Stimulated activated CD4-positive, alpha-beta T cell treated with anti-CD3 and anti-CD28 coated beads, Interleukin-2, amount 100 ng/mL, for 4 hours (primary cell): ENCODE results near the gene STK32C.

ENCODE experiments used
- DNase-seq: peaks from one replicate; pipeline ENCODE4 v3.0.0-alpha.2; 2020; ENCODE audit warnings: low read depth

STK32C gene

DNA sequence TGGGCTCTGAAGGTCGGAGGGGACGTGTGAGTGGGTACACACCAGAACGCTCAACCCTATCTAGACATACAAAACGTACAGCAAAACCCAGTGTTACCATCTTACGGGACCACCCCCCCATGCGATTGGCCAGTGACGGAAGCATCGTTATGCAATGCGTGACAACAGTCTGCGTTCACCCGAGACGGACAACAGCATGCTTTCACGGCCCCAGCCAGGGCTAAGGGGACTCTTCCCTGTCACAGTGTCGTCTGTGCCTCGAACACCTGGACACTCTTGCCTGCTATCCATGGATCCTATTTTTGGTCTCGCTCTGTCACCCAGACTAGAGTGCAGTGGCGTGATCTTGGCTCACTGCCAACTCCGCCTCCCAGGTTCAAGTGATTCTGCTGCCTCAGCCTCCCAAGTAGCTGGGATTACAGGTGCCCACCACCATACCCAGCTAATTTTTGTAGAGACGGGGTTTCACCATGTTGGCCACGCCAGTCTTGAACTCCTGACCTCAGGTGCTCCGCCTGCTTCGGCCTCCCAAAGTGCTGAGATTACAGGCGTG, 97.7 kb downstream of the STK32C start:
- DNase-seq: no peak

- no peak for DNase-seq
These were observed 98.6 kb downstream of the STK32C start for GRCh38 chr10:132209130-132209529.

GRCh38 chr10:132208462-132209050, 99.2 kb downstream of the STK32C start:
- DNase-seq: no peak

DNA sequence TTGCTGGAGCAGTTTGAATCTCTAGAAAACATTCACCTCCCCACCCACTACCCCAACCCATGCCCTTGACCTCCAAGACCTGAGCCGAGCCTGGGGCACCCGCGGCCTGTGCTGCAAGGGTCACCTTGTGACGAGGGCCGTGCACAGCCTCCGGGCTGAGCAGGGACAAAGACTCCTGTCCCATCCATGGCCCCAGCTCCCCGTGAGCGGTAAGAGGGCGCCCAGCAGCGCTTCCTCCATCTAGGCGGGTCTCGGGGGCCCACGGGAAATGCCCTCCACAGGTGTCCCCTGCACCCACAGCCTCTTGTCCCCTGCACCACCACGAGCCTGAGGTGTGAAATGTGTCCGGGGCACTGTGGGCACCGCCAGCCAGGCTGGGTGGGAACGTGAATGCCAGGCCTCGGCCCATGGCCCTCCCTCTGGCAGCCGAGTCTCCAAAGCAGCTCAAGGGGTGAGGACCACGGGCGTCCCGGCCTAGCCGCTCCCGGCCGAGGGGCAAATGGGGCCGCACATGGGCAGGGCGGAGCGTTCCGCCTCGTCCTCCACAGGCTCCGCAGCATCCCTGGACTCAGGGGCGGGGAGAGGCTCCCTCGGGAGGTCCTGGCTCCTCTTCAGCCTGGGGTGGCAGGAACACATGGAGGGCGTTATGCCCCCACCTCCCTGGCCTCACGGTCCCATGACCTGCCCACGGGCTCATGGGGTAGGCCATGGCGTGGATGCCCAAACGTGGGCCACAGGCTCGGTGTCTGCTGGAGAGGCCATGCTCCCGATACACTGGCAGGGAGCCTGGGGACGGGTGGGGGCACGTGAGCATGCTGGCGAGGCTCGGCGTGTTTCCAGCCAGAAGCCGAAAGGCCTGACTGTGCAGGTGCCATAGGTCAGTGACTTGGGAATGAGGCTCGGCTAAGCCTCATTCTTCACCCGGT, 100.0 kb downstream of the STK32C start:
- DNase-seq: no peak

DNA sequence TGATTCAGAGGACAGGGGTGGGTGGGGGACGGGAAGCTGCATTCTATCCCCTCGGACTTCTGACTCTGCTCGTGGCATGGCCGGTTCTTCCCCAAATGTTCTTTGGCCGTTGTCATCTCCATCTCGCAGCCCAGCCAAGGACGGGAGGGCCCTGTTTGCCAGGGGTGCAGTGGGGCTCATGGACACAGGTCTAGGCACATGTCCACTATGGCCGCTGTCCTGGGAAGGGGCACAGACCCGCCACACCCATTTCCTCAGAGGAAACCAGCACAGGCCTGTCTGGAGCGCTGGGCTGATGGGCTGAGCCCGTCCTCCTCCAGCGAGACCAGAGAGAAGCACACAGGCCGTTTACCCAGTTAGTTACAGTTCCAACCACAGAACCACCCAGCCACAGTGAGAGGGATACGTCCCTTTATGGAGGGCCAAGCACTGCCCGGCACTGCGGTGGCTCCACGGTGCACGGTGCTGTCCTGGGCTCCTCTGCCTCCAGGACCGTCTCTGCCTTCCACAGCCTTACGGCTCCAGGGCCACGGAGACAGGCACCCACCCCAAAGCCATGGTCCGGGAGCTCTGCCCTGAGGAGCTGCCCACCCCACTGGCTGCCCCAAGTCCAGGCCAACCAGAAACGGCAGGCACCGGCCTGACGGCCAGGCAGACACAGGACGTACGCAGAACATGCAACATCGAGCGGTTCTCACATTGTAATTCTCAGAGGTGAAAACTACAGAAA, 100.8 kb downstream of the STK32C start:
- DNase-seq: no peak

DNA sequence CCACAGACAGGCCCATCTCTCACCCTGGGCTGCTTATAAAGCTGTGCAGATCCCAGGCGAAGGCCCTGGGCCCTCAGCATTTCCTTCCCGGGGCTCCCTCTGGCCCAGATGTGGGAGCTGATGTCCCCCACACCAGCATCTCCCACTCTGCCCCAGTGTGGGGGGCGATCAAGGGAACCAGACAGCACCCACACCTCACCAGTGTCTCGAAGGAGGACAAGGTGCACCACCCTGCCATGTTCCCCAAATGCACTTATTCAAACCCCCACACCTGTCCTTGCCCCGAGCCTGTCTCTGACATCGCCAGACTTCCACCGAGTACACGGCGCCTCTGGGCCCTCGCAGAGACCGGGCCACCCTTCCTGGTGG, 101.4 kb downstream of the STK32C start:
- DNase-seq: no peak

GRCh38 chr10:132205650-132206376, 101.9 kb downstream of the STK32C start:
- no peak for DNase-seq

GRCh38 chr10:132204781-132205473, 102.8 kb downstream of the STK32C start:
- no peak for DNase-seq

DNA sequence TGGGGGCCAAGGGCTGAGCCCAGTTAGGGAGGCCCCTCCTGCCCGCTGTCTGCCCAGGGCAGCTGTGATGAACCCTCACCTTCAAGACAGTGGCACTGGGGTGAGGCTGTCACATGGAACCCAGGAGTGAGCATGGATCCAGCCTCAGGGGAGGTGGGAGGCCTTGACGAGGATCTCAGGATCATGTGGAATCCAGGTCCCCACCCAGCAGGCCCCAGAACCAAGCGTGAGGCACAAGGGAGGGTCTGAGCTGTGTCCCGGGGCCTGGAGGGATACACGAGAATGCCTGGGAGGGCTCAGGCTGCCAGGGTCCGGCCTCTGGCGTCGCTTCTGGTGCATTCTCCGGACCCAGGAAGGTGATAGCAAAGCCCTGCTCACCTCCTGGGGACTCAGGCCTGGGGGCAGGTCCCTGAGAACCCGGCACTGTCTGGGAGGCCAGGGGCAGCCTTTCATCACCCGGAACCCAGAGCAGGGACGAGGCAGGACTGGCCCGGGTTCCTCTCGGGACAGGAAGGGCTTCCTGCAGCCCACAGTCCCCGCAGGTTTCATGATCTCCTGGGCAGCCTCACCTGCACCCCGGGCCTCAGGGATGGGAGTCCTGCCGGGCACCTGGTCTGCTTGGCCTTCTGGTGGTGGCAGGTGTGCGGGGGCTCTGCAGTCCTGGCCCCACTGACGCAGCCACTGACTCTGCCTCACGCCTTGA, 103.5 kb downstream of the STK32C start:
- no peak for DNase-seq

DNA sequence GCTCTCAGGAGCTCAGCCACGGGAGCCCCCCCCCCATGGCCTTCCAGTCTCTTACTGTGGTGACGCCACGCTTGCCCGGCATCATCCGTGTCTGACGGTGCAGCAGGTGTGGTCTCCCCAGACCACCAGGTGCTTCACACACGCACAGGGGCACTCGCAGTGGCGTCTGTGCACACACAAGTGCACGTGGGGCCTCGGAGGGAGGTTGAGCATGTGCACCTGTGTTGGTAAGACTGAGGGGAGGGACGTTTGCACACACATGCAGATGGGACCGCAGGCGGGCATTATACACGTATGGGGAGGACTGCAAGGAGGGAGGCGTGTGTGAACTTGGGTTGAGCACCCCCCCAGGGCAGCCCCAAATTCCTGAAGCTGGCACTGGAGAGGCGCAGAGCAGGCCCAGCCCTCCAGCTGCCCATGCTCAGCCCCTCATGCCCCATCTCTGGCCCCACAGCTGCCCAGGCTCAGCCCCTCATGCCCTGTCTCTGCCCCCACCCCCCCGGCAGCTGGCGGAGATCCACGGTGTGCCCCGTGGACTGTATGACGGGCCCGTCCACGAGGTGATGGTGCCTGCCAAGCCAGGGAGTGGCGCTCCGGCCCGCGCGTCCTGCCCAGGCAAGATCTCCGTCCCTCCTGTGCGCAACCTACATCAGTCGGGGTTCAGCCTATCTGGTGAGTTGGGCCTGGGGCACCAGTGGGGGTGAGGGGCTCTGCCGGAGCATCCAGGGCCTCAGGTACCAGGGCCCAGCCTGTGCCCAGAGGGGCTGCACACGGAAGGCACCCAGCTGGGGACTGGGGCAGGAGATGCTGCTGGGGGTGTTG, 104.3 kb downstream of the STK32C start:
- no peak for DNase-seq

- DNase-seq: no peak
These were observed 105.4 kb downstream of the STK32C start for GRCh38 chr10:132202070-132202970.

GRCh38 chr10:132201111-132201969, 106.4 kb downstream of the STK32C start:
- DNase-seq: no peak

DNA sequence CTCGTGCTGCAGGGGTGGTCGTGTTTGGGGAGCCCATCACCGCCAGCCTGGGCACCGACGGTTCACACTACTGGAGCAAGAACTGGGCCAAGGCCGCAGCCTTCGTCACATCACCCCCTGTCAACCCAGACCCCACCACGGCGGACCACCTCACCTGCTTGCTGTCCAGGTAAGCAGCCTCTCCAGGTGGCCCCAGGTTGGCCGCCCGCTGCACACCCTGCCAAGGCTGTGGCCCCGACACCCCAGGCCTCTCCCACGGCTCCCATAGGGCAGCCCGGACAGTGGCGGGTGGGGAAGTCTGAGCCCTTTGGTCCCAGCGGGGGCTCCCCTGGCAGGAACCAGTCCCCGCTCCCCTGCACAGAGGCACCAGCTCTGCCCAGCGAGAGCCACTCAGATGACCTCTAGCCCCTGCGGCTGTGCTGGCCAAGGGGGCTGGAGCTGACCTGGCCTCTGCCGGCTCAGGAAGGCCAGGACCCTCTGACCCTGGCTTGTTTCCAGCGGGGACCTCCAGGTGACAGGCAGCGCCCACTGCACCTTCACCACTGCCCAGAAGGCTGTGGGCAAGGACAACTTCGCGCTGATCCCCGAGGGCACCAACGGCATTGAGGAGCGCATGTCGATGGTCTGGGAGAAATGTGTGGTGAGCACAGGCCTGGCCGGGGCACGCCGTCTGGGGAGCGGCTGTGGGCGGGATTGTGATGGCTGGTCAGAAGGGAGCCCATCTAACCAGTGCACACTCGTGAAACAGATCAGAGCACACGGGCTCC, 107.2 kb downstream of the STK32C start:
- no peak for DNase-seq

DNA sequence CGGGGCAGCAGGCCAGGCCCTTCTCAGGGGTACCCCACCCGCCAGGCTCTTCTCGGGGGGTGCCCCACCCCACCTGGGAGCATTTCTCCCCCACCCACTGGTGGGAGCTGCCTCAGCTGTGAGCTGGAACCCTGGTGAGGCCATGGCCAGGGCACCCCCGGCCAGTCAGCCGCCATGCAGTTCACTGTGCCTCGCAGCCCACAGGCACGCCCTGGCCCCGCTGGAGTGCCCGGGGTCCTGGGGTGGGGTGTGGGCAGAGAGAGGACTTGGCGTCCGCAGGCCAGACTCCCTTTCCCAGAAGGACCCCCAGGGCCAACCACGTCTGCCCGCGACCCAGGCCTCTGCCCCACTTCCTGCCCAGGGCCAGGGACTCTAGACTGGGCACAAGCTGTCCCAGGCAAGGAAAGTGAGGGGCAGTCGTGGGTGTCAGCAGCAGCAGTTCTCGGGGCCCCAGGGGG, 107.9 kb downstream of the STK32C start:
- DNase-seq: no peak

DNA sequence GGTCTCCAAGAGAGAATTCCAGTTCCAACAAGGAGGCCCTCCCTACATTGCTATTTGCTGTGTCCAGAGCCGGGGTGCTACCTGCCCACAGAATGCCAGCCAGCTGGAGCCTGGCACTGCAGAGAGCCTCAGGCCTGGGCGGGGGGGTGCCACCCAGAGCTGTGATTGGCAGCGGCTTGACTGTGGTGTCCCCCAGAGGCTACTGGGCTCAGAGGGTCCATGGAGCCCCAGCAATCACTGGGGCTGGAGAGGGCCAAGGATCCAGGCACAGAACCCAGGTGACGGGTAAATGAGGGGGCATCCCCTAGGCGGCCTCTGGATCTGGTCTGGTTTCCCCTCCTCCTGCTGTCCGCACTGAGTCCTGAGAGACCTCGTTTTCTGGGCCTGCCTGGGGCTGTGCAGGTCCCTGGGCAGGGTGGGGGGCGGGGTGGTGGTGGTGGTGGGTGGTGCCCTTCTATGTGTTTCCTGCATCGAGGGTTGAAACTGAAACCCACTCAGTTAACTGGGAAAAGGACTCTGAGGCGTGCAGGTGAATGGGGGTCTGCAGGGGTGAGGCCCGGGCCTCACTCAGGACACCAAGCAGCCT, 108.4 kb downstream of the STK32C start:
- DNase-seq: no peak

DNA sequence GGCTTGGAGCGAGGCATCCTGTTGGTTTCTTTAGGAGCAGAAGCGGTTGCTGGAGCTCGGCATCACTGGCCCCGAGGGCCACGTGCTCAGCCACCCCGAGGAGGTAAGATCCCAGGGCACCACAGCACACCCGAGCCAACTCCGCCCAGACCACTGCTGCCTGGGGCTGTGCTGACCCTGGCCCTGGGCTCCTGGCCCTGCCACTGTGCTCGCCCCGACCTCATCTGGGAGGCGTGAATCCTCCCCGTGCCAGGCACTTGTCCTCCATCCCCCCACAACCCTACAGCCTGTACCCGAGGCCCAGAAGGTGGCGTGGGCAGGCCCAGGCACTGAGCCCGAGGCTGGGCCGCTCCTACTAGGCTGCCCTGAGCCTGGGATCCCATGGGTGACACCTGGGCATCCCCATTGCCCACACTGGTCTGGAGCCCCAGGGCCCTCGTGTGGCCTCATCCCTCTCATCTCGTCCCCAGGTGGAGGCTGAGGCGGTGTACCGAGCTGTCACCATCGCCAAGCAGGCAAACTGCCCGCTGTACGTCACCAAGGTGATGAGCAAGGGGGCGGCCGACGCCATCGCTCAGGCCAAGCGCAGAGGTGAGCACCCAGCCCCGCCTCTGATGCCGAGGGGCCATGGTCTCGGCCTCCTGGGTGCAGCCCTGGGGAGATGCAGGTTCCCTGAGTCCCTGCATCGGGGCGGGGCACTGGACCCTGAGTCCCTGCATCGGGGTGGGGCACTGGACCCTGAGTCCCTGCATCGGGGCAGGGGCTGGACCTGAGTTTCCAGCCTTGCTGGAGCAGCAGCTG, 109.2 kb downstream of the STK32C start:
- DNase-seq: no peak
